ENCODE measurements around the gene AGO4. TPM values are rescaled to one million over a fixed set of nuclear protein-coding genes. Genes with fewer than 3 reads are reported as not detected.

Gene AGO4
- total RNA-seq, 2 donors from 2014 or later, result 10.9 to 13.6 TPM

Other genes with a start within 250 kb of the AGO4 start
- 1 to 10 TPM; 1.2 to 1.9 TPM for gene TFAP2E, start 234.7 kb upstream of the AGO4 start, total RNA-seq
- 10 to 100 TPM; 53.7 to 61.4 TPM for gene PSMB2, start 166.5 kb upstream of the AGO4 start, total RNA-seq
- 10 to 100 TPM in 1 of 2 donors, 1 to 10 TPM in 1; 9.4 to 11.6 TPM for gene C1orf216, start 89.1 kb upstream of the AGO4 start, total RNA-seq
- 10 to 100 TPM; 42.2 to 42.8 TPM for gene CLSPN, start 38.0 kb upstream of the AGO4 start, total RNA-seq
- gene AGO1, start 75.2 kb downstream of the AGO4 start, total RNA-seq, result 10 to 100 TPM; 28.6 to 33.0 TPM
- 10 to 100 TPM; 30.1 to 35.9 TPM for gene AGO3, start 123.1 kb downstream of the AGO4 start, total RNA-seq